ENCODE measurements around the gene C21orf91.

Gene C21orf91

DNA sequence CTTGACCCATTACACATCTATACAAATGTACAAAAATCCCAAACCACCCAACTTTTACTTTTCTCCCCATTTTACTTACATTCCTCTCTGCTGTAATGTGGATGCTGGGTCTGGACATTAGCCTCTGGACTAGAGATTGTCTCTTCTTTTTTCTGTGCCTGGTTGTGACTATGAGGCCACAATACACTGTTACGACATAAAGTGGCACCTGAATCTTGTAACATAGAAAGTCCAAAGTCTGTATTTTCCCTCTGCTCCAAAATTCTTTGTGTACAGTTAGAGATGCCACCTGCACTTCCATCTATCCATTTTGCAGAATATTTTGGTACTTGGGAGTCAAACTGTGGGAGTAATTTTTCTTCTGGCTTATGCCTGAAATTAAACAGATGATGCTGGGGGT is 22.7 kb downstream of the C21orf91 start:
- DNase-seq, result no peak

DNA sequence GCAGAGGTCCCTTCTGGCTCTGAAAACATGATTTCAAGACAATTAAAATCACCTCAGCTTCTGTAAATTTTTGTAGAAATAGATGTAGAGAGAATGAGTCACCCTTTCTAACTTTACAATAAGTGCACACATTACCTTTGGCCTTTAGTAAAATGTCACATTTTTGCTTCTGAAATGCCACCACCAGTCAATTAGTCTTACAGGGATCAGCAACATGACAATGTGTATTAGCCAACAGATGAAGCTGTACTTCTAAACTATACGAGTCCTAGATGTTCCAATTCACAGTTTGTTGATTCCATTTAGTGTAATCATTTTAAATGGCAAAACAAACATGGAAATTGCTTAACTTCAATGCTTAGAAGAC is 23.1 kb downstream of the C21orf91 start:
- DNase-seq, result no peak

DNA sequence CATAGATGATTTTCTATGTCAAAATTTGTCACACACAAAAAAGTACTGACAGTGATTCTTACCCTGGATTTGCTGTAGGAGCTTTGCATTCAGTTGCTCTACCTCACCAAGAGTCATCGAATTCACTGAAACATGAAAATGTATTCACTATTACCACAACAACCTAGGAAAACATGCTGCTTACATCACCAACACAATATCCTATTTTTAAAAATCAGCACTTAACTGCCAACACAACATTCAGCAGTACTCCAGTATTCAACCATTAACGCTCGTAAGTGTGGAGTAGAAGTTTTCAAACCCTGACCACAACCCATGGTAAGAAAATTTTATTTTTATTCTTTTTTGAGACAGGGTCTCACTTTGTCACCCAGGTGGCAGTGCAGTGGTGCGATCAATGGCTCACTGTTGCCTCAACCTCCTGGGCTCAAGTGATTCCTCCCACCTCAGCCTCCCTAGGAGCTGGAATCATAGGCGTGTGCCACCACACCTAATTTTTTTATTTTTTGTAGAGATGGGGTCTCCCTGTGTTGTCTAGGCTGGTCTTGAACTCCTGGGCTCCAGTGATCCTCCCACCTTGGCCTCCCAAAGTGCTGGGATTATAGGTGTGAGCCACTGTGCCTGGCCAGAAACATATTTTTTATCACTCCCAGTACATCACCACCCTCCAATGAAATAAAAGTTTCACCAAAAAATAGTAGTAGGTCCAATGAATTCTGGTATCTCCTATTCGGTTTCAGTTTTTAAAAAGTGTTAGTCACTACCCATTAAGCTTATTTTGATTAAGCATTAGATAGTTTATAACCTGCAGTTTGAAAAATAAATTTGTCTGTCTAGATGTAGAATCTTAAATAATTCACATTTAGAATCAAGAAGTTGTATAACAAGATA is 23.8 kb downstream of the C21orf91 start:
- no peak for DNase-seq

DNA sequence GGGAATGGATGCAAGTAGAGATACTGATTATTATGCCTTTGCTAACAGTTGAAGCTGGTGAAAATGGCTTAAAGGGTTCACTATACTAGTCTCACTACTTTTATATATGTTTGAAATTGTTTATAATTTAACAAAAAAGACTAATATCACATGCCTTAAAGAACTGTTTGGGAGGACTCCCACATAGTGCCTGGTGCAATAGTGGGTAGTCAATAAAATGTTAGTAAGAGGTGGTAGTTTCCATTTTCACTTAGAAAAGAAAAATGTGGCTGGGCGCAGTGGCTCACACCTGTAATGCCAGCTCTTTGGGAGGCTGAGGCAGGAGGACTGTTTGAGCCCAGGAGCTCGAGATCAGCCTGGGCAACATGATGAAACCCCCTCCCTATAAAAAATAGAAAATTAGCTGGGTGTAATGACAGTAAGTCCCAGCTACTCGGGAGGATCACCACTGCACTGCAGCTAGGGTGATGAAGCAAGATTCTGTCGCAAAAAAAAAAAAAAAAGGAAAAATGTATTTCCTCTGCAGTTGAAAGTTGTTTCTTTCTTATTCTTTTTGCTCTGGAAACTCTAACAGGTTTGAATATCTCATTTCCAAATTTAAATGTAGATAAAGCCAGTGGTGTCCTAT is 24.5 kb downstream of the C21orf91 start:
- no peak for DNase-seq

DNA sequence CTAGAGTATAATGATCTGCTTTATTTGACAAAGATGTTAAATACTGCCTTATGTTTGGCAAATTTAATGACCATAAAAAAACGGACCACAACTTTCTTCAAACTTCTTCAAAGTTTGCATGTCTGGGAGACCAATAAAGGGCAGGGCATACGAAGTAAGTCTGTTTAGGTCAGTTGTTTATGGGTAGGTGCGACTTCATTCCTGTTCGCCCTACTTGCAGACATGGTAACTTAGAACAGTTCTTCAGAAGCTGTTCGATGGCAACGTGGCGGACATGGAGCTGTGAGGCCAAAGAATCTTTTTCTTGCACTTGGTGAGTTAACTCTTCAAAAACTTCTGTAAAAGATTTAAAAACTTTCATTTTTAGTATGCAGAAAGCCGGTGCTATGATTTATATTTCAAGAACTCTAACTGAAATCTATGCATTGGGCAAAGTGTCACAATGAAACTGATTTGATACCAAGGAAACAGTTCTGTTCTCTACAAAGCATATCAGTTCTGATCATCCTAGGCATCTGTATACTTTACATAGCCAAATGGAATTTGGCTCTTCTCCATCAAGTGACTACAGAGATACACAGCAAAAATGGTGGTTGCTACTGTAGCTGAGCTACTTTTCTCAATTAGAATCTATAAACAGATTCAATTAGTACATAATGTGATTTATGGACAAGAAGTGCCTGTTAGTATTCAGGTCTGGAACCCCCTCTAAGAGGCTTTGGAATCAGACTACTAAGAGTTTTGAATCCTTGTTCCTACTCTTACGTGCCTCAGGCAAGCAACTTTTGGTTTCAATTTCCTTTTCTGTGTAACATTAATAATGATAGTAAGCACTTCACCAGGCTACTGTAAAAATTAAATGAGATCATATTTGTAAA is 25.7 kb downstream of the C21orf91 start:
- peak; percentile 55 for DNase-seq

DNA sequence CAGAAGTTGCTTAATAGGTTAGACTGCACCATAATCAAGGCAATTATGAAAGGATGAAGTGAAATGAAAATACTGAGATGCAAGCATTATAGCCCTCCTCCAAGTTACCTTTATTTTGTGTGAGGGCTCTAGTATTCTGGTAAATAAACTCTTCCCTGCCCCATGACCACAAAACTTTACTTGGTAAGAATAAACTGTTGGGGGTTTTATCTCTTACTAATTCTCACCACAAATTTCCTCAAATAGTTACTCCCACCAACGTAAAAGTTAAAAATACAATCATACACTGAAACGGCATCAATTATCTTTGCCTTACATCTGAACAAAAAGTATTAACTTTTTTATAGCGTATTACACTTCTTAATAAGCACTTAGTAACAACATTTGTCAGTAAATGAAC is 29.5 kb downstream of the C21orf91 start:
- no peak for DNase-seq

DNA sequence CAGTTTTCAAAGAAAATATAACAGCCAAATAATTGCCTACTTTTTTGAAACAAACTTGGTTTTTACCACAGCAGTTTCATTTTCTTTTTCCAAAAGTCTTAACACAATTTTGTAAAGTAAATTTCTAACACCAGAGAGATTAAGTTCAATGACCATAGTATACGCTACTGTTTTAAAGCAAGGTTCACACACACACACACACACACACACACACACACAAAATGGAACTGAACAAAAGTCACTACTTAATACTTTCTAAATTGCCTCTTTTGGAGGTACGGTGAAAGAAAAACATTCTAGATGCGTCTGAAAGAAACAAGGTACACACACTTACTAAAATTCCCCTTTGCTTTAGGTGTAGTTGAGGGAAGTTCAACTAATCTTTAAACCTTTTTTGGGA is 30.1 kb downstream of the C21orf91 start:
- no peak for DNase-seq

DNA sequence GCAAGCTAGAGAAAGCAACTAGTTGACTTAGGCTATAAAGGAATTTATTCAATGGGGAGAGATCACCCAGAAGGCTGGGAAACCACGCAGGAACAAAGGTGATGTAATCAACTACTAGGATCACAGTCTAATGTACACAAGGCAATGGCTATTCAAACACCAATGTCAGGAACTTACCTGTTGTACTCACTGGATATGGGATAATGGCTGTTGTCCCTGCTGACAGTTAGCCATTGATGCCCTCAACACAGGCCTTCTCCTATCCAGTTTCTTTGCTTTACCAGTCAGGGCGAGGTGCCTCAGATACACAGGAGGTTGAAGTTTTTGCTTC is 32.3 kb downstream of the C21orf91 start:
- DNase-seq, result no peak

DNA sequence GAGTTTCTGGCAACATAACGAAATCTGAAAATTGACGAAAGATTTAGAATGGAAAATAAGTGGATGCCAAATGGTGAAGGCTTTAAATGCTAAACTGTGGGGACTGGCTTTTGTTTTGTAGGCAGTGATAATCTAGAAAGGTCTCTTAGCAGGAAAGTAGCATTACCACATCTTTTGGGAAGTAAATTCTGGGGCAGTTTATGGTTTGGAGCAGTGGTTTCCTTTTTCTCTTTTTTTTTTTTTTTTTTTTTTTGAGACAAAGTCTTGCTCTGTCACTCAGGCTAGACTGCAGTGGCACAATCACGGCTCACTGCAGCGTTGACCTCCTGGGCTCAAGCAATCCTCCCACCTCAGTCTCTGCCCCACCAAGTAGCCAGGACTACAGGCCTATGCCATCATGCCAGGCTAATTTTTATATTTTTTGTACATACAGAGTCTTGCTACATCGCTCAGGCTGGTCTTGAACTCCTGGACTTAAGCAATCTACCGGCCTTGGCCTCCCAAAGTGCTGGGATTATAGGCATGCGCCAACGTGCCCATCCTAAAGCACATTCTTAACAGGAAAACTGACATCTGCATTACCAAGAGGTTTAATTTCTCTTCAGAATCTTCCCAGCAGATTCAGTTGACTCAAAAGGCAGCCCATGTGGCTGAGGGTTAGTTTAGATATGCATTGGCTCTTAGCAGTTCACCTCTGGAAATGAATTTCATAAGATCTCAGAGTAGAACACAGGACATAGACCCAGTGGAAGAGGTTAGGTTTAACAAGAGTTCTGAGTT is 32.9 kb downstream of the C21orf91 start:
- no peak for DNase-seq

DNA sequence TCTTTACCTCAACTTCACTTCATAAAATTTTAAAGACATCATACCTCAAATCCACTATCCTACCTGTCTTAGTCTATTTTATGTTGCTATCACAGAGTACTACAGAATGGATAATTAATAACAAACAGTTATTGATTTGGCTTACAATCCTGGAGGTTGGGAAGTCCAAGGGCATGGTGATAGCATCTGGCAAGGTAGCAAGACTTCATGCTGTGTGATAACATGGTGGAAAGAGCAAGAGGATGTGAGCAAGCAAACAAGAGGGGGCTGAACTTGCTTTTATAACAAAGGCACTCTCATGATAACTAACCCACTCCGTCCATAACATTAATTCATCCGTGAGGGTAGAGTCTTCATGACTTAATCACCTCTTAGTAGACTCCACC is 33.8 kb downstream of the C21orf91 start:
- no peak for DNase-seq

DNA sequence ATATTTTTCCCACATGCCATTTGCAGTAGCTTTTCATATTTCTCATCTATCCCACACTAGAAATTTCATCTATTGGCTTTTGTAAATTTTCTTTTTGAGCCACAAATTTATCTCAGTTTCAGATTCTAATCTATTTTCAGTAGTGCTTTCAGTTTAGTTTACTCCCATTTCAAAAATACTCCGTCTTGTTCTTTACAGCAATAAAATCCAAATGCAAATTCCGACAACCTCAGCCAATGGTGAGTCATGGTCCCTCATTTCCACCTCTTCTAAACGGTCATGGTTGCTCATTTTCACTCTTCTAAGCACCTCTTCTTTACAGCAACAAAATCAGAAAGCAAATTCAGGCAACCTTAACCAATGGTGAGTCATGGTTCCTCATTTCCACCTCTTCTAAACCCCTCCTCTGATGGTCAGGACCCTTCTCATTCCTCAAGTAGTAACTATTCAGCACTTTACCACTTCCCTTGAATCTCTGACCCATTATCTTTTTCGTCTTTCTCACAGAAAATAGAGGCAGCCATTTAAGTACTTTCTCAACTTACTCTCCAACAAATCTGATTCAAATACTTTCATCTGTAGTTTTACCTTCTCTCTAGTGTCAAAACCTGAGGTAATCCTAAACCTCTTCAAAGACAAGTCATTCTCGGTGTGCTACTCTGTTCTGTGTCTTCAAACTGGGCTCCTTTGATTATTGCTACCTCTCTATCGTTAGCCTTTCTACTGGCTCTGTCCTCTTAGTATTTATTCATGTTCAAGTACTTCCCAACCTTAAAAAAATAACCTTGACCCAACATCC is 34.4 kb downstream of the C21orf91 start:
- no peak for DNase-seq

DNA sequence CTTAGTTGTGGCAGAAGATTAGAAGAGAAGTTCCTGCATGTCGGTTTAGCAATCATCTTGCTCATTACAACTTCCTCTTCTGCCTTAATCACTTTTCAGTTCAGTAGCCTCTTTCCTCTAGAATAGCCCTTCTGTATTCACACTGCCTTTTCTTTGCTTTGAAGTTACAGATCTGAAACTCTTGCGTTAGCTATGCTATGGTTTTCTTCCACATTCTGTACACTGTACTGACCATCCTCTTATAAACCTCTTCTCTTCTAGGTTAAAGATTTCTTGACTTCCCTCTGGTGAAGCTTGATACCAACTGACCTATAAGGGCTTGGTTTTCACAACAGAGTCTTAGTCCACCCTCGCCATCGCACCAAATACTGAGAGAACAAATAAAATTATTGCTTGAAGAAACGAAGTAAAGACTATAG is 35.0 kb downstream of the C21orf91 start:
- peak; percentile 45 for DNase-seq

DNA sequence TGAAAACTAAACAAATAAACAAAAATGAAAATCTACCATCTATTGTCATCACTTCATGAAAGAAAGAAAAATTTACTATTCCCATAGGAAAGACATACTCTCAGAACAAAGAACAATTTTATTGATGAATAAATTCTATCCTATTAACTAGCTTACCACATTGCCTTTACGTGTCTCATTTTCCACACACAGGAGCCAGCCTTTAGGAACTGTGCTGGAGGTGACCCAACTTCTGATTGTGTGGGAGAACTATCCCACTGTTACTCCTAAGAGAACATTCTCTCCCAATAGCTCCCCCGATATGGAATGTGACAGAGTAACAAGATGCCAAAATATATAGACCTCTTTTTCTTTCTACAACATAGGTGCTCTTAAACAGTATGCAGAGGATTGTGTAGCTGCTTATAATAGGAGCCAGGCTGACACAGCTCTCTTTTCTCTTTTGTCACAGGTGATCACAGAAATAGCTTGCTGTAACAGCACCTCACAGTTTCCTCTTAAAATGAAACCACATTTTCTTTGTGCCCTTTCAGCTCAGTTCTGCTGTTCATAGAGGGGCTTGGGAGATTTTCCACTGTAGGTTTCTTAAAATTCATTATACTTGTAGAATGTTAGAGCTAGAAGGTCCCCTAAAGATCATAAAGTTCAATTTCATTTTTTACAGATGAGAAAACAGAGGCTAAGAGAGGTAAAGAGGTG is 35.5 kb downstream of the C21orf91 start:
- peak; percentile 47 for DNase-seq

DNA sequence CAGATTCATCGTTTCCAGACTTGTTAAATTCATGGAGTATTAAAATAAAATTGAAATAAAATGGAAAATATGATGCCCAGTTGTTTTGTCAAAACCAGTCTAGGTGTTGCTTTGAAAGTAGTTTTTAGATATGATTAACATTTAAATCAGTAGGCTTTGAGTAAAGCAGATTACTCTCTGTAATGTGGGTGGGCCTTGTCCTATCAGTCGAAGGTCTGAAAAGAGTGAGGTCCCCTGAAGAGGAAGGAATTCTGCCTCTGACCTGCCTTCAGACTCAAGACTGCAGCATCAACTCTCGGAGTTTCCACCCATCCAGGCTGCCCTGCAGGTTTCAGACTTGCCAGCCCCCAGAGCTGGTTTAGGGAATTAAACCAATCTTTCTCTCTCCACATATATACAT is 36.2 kb downstream of the C21orf91 start:
- DNase-seq, result no peak

DNA sequence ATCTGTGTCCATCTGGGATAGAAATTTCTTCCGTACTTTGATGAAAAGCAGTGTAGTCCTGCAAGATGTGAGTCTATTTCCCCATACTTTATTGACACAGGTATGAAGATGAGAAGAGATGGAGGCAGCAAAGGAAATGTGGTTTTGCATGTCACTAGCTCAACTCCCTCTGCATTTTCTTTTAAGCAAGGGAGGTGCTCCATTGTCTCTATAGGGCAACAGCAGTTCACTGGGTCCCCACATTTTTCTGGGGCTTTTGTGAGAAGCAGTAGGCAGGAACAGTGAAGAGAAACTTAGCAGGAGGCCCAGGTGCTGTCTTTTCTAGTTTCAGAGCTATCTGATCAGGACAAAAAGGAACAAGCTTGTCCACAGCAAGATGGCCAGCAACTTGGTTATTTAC is 37.1 kb downstream of the C21orf91 start:
- peak; percentile 55 for DNase-seq

DNA sequence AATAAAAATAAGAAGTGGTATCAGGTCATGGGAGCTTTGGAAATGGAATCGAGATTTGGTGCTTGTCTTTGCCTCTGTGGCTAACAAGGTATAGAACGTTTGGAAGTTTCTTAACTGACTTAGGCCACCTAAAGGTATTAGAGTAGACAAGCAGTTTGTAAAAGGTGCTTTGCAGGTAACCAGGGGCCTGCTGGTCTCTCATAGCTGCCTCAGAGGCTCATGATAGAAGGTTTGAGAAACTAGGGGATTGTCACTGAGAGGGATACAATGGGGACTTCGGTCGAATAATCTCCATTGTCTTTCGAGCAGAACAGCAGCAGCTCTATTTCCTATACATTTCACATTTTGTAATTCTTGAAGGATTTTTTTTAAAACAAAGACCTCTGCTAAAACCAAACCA is 37.6 kb downstream of the C21orf91 start:
- DNase-seq, result no peak

DNA sequence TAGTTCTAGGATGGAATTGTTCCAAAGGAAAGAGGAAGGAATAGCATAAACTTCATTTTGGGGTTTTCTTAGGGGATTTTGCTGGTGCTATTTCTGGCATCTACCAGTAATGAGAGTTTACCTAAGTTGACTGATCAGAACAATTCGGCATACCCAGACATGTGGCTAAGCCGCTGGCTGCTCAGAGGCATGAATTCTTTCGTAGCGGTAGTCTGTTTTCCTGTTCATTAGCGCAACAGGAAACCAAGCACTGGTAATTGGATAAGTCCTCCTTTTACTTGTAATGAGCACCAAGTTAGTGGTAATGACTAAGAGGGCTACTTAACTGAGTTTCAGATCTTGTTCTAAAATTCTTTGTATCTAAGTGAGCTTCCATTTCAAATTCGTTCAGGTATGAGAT is 38.6 kb downstream of the C21orf91 start:
- DNase-seq, result peak; percentile 70

DNA sequence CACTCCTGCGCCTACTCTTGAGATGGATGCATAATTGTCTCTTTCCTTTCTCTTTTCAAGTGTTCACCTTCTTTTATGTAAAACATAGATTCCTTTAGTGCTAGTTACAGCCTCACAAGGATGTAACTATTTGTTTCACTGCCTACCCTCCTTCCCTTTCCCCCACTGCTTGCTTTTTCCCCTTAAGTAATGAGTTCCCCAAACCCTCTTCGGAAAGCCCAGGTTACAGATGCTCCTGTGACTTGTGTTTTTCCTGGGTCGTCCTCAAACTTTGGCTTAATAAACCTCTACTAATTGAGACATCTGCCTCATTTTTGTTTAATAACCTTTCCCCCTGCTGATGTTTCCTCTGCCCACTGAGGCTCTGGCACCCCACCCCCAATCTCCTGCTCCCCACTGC is 39.2 kb downstream of the C21orf91 start:
- DNase-seq, result no peak

DNA sequence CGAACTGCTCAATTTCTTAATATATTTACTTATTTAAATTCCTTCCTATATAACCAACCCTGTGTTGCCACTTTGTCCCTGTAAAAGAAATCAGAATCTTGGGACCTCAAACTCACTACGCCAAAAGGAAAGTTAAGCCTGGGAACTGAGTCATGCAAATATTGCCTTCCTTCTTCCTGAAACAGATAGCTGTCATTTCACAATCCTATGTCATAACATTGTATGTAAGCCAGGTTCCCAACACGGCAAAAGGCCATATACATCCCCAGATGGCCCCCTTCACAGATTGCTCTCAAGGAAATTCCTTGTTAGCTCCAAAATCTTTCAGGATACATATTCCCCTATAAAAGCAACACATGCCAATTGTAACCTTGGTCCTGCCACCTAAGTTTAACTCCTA is 39.7 kb downstream of the C21orf91 start:
- no peak for DNase-seq

DNA sequence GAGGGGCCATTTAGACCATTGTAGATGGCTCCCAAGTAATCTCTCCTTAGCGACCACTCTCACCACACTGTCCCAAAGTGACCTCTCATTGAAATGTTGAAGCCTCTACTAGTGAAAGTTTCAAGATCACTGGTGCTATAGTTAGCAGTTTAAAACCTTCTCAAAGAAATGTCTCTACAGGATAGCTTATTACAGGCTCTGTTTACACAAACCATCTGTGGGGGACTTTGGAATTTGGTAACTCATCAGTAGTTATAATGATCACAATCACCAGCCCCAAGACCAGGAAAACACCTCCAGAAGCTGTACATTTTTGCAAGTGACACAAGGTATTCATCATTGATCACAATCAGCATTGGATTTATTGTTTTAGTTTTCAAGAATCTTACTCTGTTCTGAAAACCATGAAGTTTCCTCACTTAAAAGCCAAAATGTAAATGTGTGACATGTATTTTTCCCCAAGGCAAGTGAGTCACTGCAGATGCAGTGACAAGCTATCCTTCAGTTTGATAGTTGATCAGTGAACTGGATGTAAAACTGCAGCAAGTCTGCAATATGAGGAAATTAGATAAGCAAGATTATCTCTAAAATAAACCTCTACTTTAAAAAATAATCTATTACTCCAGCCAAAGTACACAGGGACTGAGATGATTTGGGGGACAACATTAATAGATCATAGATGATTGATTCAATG is 41.9 kb downstream of the C21orf91 start:
- DNase-seq, result no peak

Data from central memory CD4-positive, alpha-beta T cell (primary cell).